Endothelial cell of umbilical vein (primary cell): ENCODE measurements around the gene DLG5. TPM values are rescaled to one million over a fixed set of nuclear protein-coding genes. Genes with fewer than 3 reads are reported as not detected.

ENCODE experiments used
- BruUV-seq: library from RNA; stranded (reverse); fragments of 400-500 nt; replicated peaks from 2 replicates; lab custom pipeline; 2021; lab: Mats Ljungman, UMichigan
- CTCF ChIA-PET: fragments of 300-600, 350-600 bp; sonication (Branson Sonifier 250); formaldehyde crosslinking; loops from one replicate; lab custom pipeline; 2021; ENCODE audit warnings: antibody characterized with exemption, inconsistent platforms; lab: Charles Lee
- POLR2A ChIA-PET: fragments of 300-600, 350-600 bp; sonication (Branson Sonifier 250); formaldehyde crosslinking; loops from one replicate; lab custom pipeline; 2021; ENCODE audit warnings: antibody characterized with exemption, inconsistent platforms; lab: Charles Lee
- DNase-seq: peaks from one replicate; pipeline ENCODE4 v3.0.0-alpha.2; 2011; ENCODE audit warnings: low read depth, low spot score
- FAIRE-seq: peaks from 2 replicates; lab custom pipeline; 2011; peaks lifted over from hg19 to GRCh38; lab: Jason Lieb, UNC
- H2AFZ ChIP-seq: 2 replicates; pipeline ENCODE4 v1.6.0; 2012; ENCODE audit warnings: low read depth, low read length, control low read depth, inconsistent platforms
- H3K27ac ChIP-seq: 2 replicates; pipeline ENCODE4 v1.5.1; 2011; ENCODE audit warnings: low read depth, mild to moderate bottlenecking, control low read depth, low read length, moderate library complexity; ENCODE audit not compliant: insufficient read depth
- H3K27me3 ChIP-seq, 2 experiments: 2 replicates each; pipeline versions ENCODE4 v1.6.0 to v1.6.1; 2011; ENCODE audit warnings: low read length in 2 of 2, mixed read lengths in 1 of 2; ENCODE audit not compliant: control insufficient read depth in 2 of 2, insufficient read depth in 2 of 2
- H3K36me3 ChIP-seq, 2 experiments: 2 replicates in 1 of 2; 3 replicates in 1 of 2; pipeline ENCODE4 v1.5.1; 2011; ENCODE audit warnings: low read length in 2 of 2, mild to moderate bottlenecking in 1 of 2, moderate library complexity in 1 of 2; ENCODE audit not compliant: control insufficient read depth in 2 of 2, insufficient read depth in 2 of 2; ENCODE audit errors: extremely low read depth in 1 of 2
- H3K4me1 ChIP-seq: 3 replicates; pipeline ENCODE4 v1.5.1; 2011; ENCODE audit warnings: mild to moderate bottlenecking, low read length; ENCODE audit not compliant: control insufficient read depth, insufficient read depth; ENCODE audit errors: extremely low read depth
- H3K4me2 ChIP-seq: 2 replicates; pipeline ENCODE4 v1.6.1; 2011; ENCODE audit warnings: low read length, control low read depth, mixed read lengths; ENCODE audit not compliant: insufficient read depth
- H3K4me3 ChIP-seq, 3 experiments: fragments of 200-600 bp in 1 of 3; sonication (generic), shearing (Covaris generic) in 1 of 3; replicated peaks in 1 of 3; 2 replicates each; pipeline ENCODE4 v1.5.1; 2011 to 2016; ENCODE audit warnings: control low read depth in 3 of 3, low read length in 3 of 3, mild to moderate bottlenecking in 2 of 3, inconsistent platforms in 1 of 3, low read depth in 1 of 3, moderate library complexity in 1 of 3; ENCODE audit not compliant: insufficient read depth in 1 of 3
- H3K79me2 ChIP-seq: 2 replicates; pipeline ENCODE4 v1.6.0; 2012; ENCODE audit warnings: low read length, inconsistent platforms; ENCODE audit not compliant: control insufficient read depth, insufficient read depth
- H3K9ac ChIP-seq: replicated peaks from 2 replicates; pipeline ENCODE3; 2011; ENCODE audit warnings: low read length, control low read depth; ENCODE audit not compliant: insufficient read depth; ENCODE audit errors: extremely low read depth
- H3K9me1 ChIP-seq: replicated peaks from 3 replicates; pipeline ENCODE4 v1.6.0; 2011; ENCODE audit warnings: mild to moderate bottlenecking, low read length; ENCODE audit not compliant: control insufficient read depth, insufficient read depth; ENCODE audit errors: extremely low read depth
- H3K9me3 ChIP-seq: replicated peaks from 2 replicates; pipeline ENCODE4 v1.5.1; 2012; ENCODE audit warnings: low read length, inconsistent platforms; ENCODE audit not compliant: control insufficient read depth, insufficient read depth
- H4K20me1 ChIP-seq: replicated peaks from 2 replicates; pipeline ENCODE3; 2011; ENCODE audit warnings: mild to moderate bottlenecking, low read length; ENCODE audit not compliant: control insufficient read depth, insufficient read depth; ENCODE audit errors: extremely low read depth
- EZH2 ChIP-seq: IDR thresholded peaks from 2 replicates; pipeline ENCODE4 v1.6.1; 2012; ENCODE audit warnings: borderline replicate concordance, low read depth, mild to moderate bottlenecking, moderate library complexity, low read length, inconsistent platforms; ENCODE audit not compliant: severe bottlenecking
- FOS ChIP-seq: IDR thresholded peaks from 2 replicates; pipeline ENCODE4 v1.6.1; 2011; ENCODE audit warnings: mild to moderate bottlenecking, low read length, moderate library complexity, borderline replicate concordance; ENCODE audit not compliant: insufficient read depth
- GATA2 ChIP-seq: IDR thresholded peaks from 2 replicates; pipeline ENCODE4 v1.7.0; 2011; ENCODE audit warnings: low read depth, mild to moderate bottlenecking, moderate library complexity, mixed read lengths, low read length; ENCODE audit not compliant: insufficient read length, insufficient read depth
- JUN ChIP-seq: IDR thresholded peaks from 2 replicates; pipeline ENCODE4 v1.6.1; 2011; ENCODE audit warnings: borderline replicate concordance, low read depth; ENCODE audit not compliant: insufficient read length, insufficient read depth
- MYC ChIP-seq: IDR thresholded peaks from one replicate; pipeline ENCODE4 v1.6.1; 2011; ENCODE audit warnings: mild to moderate bottlenecking, low read depth, low read length
- POLR2A ChIP-seq: IDR thresholded peaks from 2 replicates; pipeline ENCODE4 v1.6.1; 2012; ENCODE audit warnings: low read depth, mild to moderate bottlenecking, control low read depth, low read length
- POLR2AphosphoS5 ChIP-seq: IDR thresholded peaks from 2 replicates; pipeline ENCODE4 v1.6.1; 2012; ENCODE audit warnings: low read depth, mild to moderate bottlenecking, control low read depth, low read length, moderate library complexity; ENCODE audit not compliant: insufficient read depth
- dilution Hi-C: fragments of 300-500 bp; cut with MboI; formaldehyde crosslinking; loops from one replicate; pipeline ENCODE4 v1.15.0; 2019; ENCODE audit warnings: low sequenced_read_pairs; ENCODE audit not compliant: extremely low pct_ligation_motif_present
- intact Hi-C: fragments of 100-400 bp; cut with micrococcal nuclease; formaldehyde crosslinking; loops from one replicate; pipeline ENCODE4 v1.10.0; 2022
- polyA plus RNA-seq, 4 experiments: library from polyadenylated mRNA; depleted of rRNA in 3 of 4; stranded (reverse) in 3 of 4; unstranded in 1 of 4; fragments of >200 nt; gene quantifications; 2 replicates each; pipeline versions ENCODE4 v1.2.1 to v1.2.3, GENCODE V29; 2011 to 2012; ENCODE audit warnings: missing spikeins in 1 of 4
- total RNA-seq: library from RNA; stranded (reverse); gene quantifications from 2 replicates; pipeline ENCODE4 v1.2.3, GENCODE V29; 2021
- TF ChIP-seq, protein P1 (sequence below), 2 donors: IDR thresholded peaks; 1 replicate in 1 of 2; 2 replicates in 1 of 2; pipeline ENCODE4 v1.5.1; 2011; ENCODE audit warnings: low read length in 2 of 2, mild to moderate bottlenecking in 2 of 2, moderate library complexity in 2 of 2, control low read depth in 1 of 2, inconsistent platforms in 1 of 2, low read depth in 1 of 2; ENCODE audit not compliant: insufficient read depth in 1 of 2; ENCODE audit errors: extremely low read depth in 1 of 2
- TF ChIP-seq, protein P2 (sequence below): IDR thresholded peaks from 2 replicates; pipeline ENCODE4 v1.6.1; 2011; ENCODE audit not compliant: insufficient read depth, insufficient read length

Gene DLG5
- total and polyA plus RNA-seq, 2 donors (not counting 3 experiments of a cell fraction or from before 2014, with no cell fraction given) = 12.3 to 24.9 TPM

GRCh38 chr10:77861366-77861765 is 65.2 kb downstream of the DLG5 start:
- Histone ChIP-seq H3K9ac (no peak overlapping the region), H2AFZ (no peak overlapping the region), H3K4me3 (no peak overlapping the region), H3K4me2 (no peak overlapping the region), H3K79me2 (no peaks in the 10 kb centered on the region), H3K4me1 (no peaks in the 10 kb centered on the region), H3K27me3 (no peaks in the 10 kb centered on the region), H3K9me3 (no peaks in the 10 kb centered on the region), H3K9me1 (no peaks in the 10 kb centered on the region), H4K20me1 (no peaks in the 10 kb centered on the region), H3K27ac (no peak overlapping the region), H3K36me3 (no peaks in the 10 kb centered on the region)
- no peak for DNase-seq
- TF ChIP-seq MYC (no peak), FOS (no peak), POLR2A (no peak), GATA2 (no peak), EZH2 (no peak), JUN (no peak), POLR2AphosphoS5 (no peak)
- TF ChIP-seq, protein P1, sequence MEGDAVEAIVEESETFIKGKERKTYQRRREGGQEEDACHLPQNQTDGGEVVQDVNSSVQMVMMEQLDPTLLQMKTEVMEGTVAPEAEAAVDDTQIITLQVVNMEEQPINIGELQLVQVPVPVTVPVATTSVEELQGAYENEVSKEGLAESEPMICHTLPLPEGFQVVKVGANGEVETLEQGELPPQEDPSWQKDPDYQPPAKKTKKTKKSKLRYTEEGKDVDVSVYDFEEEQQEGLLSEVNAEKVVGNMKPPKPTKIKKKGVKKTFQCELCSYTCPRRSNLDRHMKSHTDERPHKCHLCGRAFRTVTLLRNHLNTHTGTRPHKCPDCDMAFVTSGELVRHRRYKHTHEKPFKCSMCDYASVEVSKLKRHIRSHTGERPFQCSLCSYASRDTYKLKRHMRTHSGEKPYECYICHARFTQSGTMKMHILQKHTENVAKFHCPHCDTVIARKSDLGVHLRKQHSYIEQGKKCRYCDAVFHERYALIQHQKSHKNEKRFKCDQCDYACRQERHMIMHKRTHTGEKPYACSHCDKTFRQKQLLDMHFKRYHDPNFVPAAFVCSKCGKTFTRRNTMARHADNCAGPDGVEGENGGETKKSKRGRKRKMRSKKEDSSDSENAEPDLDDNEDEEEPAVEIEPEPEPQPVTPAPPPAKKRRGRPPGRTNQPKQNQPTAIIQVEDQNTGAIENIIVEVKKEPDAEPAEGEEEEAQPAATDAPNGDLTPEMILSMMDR (IDR thresholded peaks at IDR 0.05; ENCODE audit: extremely low read depth in 1 of 2, insufficient read depth in 1 of 2, low read depth in 1 of 2, low read length in 2 of 2) = no peak
- TF ChIP-seq, protein P2, sequence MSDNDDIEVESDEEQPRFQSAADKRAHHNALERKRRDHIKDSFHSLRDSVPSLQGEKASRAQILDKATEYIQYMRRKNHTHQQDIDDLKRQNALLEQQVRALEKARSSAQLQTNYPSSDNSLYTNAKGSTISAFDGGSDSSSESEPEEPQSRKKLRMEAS = no peak
- ChIA-PET CTCF (no interaction called here), POLR2A (no interaction called here)
- FAIRE-seq = no peak
- intact Hi-C loops = no loop called here
- BruUV-seq = no TSS peak
- dilution Hi-C loops = no loop called here
